ENCODE results near the gene IL1R2. TPM values are rescaled to one million over a fixed set of nuclear protein-coding genes. Genes with fewer than 3 reads are reported as not detected.

Gene IL1R2
- total RNA-seq, 1 experiment from 2014 or later: not detected

- no peak overlapping the region for H3K27ac ChIP-seq (ENCODE audit: low read depth, low read length, poor library complexity, severe bottlenecking)
- no peak overlapping the region for H3K4me3 ChIP-seq (ENCODE audit: low read depth, low read length, poor library complexity, severe bottlenecking)
- no peaks in the 10 kb centered on the region for H3K36me3 ChIP-seq (ENCODE audit: insufficient read depth, low read length, poor library complexity, severe bottlenecking)
- DNase-seq (ENCODE audit: low spot score): no peak
- ChIA-PET CTCF (no interaction called here), POLR2A (ENCODE audit: low non-redundant PET) (no interaction called here)
- no peaks in the 10 kb centered on the region for H3K4me1 ChIP-seq (ENCODE audit: insufficient read depth, low read length, poor library complexity, severe bottlenecking)
- no peaks in the 10 kb centered on the region for H3K9me3 ChIP-seq (ENCODE audit: low read depth, low read length, poor library complexity, severe bottlenecking)
- TF ChIP-seq CTCF (conservative IDR thresholded peaks at IDR 0.05; ENCODE audit: low read depth, low read length) (no peak), EZH2 (IDR thresholded peaks at IDR 0.05; ENCODE audit: borderline replicate concordance, low read depth, low read length, poor library complexity, severe bottlenecking) (no peak)
- BruUV-seq (replicated peaks): no TSS peak
- intact Hi-C loops (cut with micrococcal nuclease; ENCODE audit: unreplicated experiment): no loop called here
- H3K27me3 ChIP-seq (replicated peaks; ENCODE audit: insufficient read depth, low read depth, low read length, poor library complexity): no peaks in the 10 kb centered on the region
These were observed 66.6 kb downstream of the IL1R2 start for GRCh38 chr2:102058293-102058833.

- H3K27me3 ChIP-seq (replicated peaks; ENCODE audit: insufficient read depth, low read depth, low read length, poor library complexity): no peaks in the 10 kb centered on the region
- TF ChIP-seq CTCF (conservative IDR thresholded peaks at IDR 0.05; ENCODE audit: low read depth, low read length) (no peak), EZH2 (IDR thresholded peaks at IDR 0.05; ENCODE audit: borderline replicate concordance, low read depth, low read length, poor library complexity, severe bottlenecking) (no peak)
- H3K9me3 ChIP-seq (ENCODE audit: low read depth, low read length, poor library complexity, severe bottlenecking): no peaks in the 10 kb centered on the region
- no peaks in the 10 kb centered on the region for H3K4me1 ChIP-seq (ENCODE audit: insufficient read depth, low read length, poor library complexity, severe bottlenecking)
- intact Hi-C loops (cut with micrococcal nuclease; ENCODE audit: unreplicated experiment): no loop called here
- H3K36me3 ChIP-seq (ENCODE audit: insufficient read depth, low read length, poor library complexity, severe bottlenecking): no peaks in the 10 kb centered on the region
- DNase-seq (ENCODE audit: low spot score): no peak
- ChIA-PET POLR2A (ENCODE audit: low non-redundant PET) (no interaction called here), CTCF (no interaction called here)
- no TSS peak for BruUV-seq (replicated peaks)
- no peak overlapping the region for H3K27ac ChIP-seq (ENCODE audit: low read depth, low read length, poor library complexity, severe bottlenecking)
- H3K4me3 ChIP-seq (ENCODE audit: low read depth, low read length, poor library complexity, severe bottlenecking): no peak overlapping the region
These were observed 67.4 kb downstream of the IL1R2 start for GRCh38 chr2:102059151-102059550.

- CTCF ChIA-PET: no interaction called here
- intact Hi-C loops (cut with micrococcal nuclease; ENCODE audit: unreplicated experiment): no loop called here
These were observed 68.3 kb downstream of the IL1R2 start for GRCh38 chr2:102060047-102060446.

More at GRCh38 chr2:102060047-102060446, 68.3 kb downstream of the IL1R2 start:
- TF ChIP-seq CTCF (conservative IDR thresholded peaks at IDR 0.05; ENCODE audit: low read depth, low read length): no peak
- TF ChIP-seq EZH2 (IDR thresholded peaks at IDR 0.05; ENCODE audit: borderline replicate concordance, low read depth, low read length, poor library complexity, severe bottlenecking): no peak
- POLR2A ChIA-PET (ENCODE audit: low non-redundant PET): no interaction called here
- no peak for DNase-seq (ENCODE audit: low spot score)
- no peak overlapping the region for H3K27ac ChIP-seq (ENCODE audit: low read depth, low read length, poor library complexity, severe bottlenecking)
- BruUV-seq (replicated peaks): no TSS peak
- H3K9me3 ChIP-seq (ENCODE audit: low read depth, low read length, poor library complexity, severe bottlenecking): no peaks in the 10 kb centered on the region
- no peak overlapping the region for H3K4me3 ChIP-seq (ENCODE audit: low read depth, low read length, poor library complexity, severe bottlenecking)
- H3K4me1 ChIP-seq (ENCODE audit: insufficient read depth, low read length, poor library complexity, severe bottlenecking): no peaks in the 10 kb centered on the region
- H3K36me3 ChIP-seq (ENCODE audit: insufficient read depth, low read length, poor library complexity, severe bottlenecking): no peaks in the 10 kb centered on the region
- H3K27me3 ChIP-seq (replicated peaks; ENCODE audit: insufficient read depth, low read depth, low read length, poor library complexity): no peaks in the 10 kb centered on the region

Data from A673 (cell line).